T-cell (primary cell): Measurements from ENCODE around the gene KIRREL1. TPM values are rescaled to one million over a fixed set of nuclear protein-coding genes. Genes with fewer than 3 reads are reported as not detected.

Experiments
- ATAC-seq, 4 experiments: fragments of 200-7000 bp in 3 of 4; fragments of 150-1000 bp in 1 of 4; cut with Tn5 transposase; replicated peaks in 1 of 4; 1 replicate in 3 of 4; 2 replicates in 1 of 4; pipeline ENCODE4 v1.10.0; 2021; ENCODE audit warnings: moderate library complexity in 3 of 4, mild to moderate bottlenecking in 2 of 4, moderate number of reproducible peaks in 1 of 4
- CTCF ChIA-PET, 2 donors: fragments of 300-600 bp; sonication (Branson Sonifier 250); formaldehyde crosslinking; loops; one replicate each; lab custom pipeline; 2022; ENCODE audit warnings: antibody characterized with exemption in 2 of 2; lab: Charles Lee
- POLR2A ChIA-PET, 2 donors: fragments of 300-600 bp; sonication (Branson Sonifier 250); formaldehyde crosslinking; loops; one replicate each; lab custom pipeline; 2022; ENCODE audit warnings: antibody characterized with exemption in 2 of 2; lab: Charles Lee
- DNase-seq, 35 experiments: peaks; one replicate each; pipeline versions ENCODE4 v3.0.0 to v3.0.0-alpha.2; 2013 to 2023
- H3K27ac ChIP-seq: one replicate; pipeline ENCODE4 v1.5.1; 2013; ENCODE audit warnings: low read length
- H3K27me3 ChIP-seq, 2 experiments: replicated peaks in 1 of 2; 1 replicate in 1 of 2; 2 replicates in 1 of 2; pipeline versions ENCODE4 v1.6.1 to v1.7.0; 2013; ENCODE audit warnings: low read length in 1 of 2, mixed read lengths in 1 of 2; ENCODE audit not compliant: control insufficient read depth in 2 of 2, insufficient read depth in 2 of 2; ENCODE audit errors: extremely low read depth in 1 of 2
- H3K36me3 ChIP-seq, 2 donors: 1 replicate in 1 of 2; 2 replicates in 1 of 2; pipeline versions ENCODE4 v1.6.1 to v1.7.0; 2013; ENCODE audit warnings: low read length in 1 of 2; ENCODE audit not compliant: control insufficient read depth in 2 of 2, insufficient read depth in 1 of 2; ENCODE audit errors: extremely low read depth in 1 of 2
- H3K4me1 ChIP-seq, 2 experiments: 1 replicate in 1 of 2; 2 replicates in 1 of 2; pipeline versions ENCODE4 v1.6.1 to v1.7.0; 2013; ENCODE audit warnings: low read length in 2 of 2, mixed read lengths in 1 of 2; ENCODE audit not compliant: insufficient read depth in 2 of 2, control insufficient read depth in 1 of 2; ENCODE audit errors: extremely low read depth in 1 of 2
- H3K4me3 ChIP-seq, 2 donors: 1 replicate in 1 of 2; 2 replicates in 1 of 2; pipeline versions ENCODE4 v1.5.1 to v1.7.0; 2013; ENCODE audit warnings: mild to moderate bottlenecking in 2 of 2, low read length in 1 of 2, moderate library complexity in 1 of 2; ENCODE audit not compliant: control insufficient read depth in 1 of 2; ENCODE audit errors: extremely low read depth in 1 of 2
- H3K9me3 ChIP-seq: 2 replicates; pipeline ENCODE4 v1.7.0; 2013
- H3K27ac Mint-ChIP-seq, 2 donors: one replicate each; pipeline ENCODE4 v1.8.0; 2020 to 2021; ENCODE audit warnings: mild to moderate bottlenecking in 2 of 2, mixed read lengths in 2 of 2
- H3K27me3 Mint-ChIP-seq, 2 donors: one replicate each; pipeline ENCODE4 v1.8.0; 2021 to 2022; ENCODE audit warnings: mixed read lengths in 2 of 2
- H3K36me3 Mint-ChIP-seq: one replicate; pipeline ENCODE4 v1.8.0; 2021; ENCODE audit warnings: mixed read lengths
- H3K4me1 Mint-ChIP-seq, 3 donors: one replicate each; pipeline ENCODE4 v1.8.0; 2020 to 2022; ENCODE audit warnings: mixed read lengths in 3 of 3, mild to moderate bottlenecking in 1 of 3
- H3K4me3 Mint-ChIP-seq, 3 donors: one replicate each; pipeline ENCODE4 v1.8.0; 2020 to 2022; ENCODE audit warnings: mild to moderate bottlenecking in 3 of 3, mixed read lengths in 3 of 3, moderate library complexity in 3 of 3
- H3K9me3 Mint-ChIP-seq, 3 donors: one replicate each; pipeline ENCODE4 v1.8.0; 2020 to 2022; ENCODE audit warnings: mixed read lengths in 3 of 3
- WGBS: methylation state at CpG from one replicate; pipeline ENCODE4 v1.1.5; 2013; ENCODE audit warnings: missing lambda C conversion rate; ENCODE audit not compliant: insufficient coverage; 5-methylcytosine and 5-hydroxymethylcytosine counted together
- total RNA-seq, 35 experiments: library from RNA in 6 of 35; stranded (reverse) in 6 of 35; fragments of 120-200 nt in 1 of 35; gene quantifications; one replicate each; pipeline versions ENCODE4 v1.2.1 to v1.2.4 and lab custom pipeline; 2013 to 2026

The KIRREL1 gene
- total RNA-seq, 5 donors from 2014 or later (not counting 1 experiment from before 2014, with no cell fraction given), result 0.16 to 0.20 (median 0.19) TPM; not detected in 2

DNA sequence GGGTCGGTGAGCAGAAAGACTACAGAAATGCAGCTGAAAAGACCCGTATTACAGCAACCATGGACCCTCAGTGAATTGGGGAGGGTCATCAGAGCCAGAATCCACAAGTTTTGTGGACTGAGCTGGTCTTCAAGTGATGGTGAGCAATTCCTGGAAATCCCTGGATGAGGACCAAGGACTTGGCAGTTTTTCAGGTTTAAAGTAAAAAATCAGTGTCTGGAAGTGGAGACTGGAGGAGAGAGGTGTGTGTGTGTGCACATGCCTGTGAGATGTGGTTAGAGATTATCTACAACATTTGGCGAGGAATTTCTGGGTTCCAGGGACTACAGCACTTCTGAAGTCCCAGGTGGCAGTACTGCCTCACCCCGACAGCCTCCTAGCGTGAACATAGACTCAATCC, 56.4 kb downstream of the KIRREL1 start:
- no peaks in the 10 kb centered on the region for H3K36me3 ChIP-seq
- CTCF ChIA-PET, result no interaction called here
- Mint-ChIP-seq H3K36me3 (no peaks in the 10 kb centered on the region), H3K27ac (no peak overlapping the region), H3K4me1 (no peaks in the 10 kb centered on the region), H3K9me3 (no peaks in the 10 kb centered on the region), H3K27me3 (peaks cover 23 to 31% of the 10 kb centered on the region in 2 donors), H3K4me3 (no peak overlapping the region)
- H3K27me3 ChIP-seq, result peaks cover 0 to 8% of the 10 kb centered on the region in 2 experiments
- no peak overlapping the region for H3K4me3 ChIP-seq
- H3K27ac ChIP-seq, result no peak overlapping the region
- H3K9me3 ChIP-seq, result no peaks in the 10 kb centered on the region
- ATAC-seq, result no peak
- H3K4me1 ChIP-seq, result no peaks in the 10 kb centered on the region
- POLR2A ChIA-PET, result no interaction called here
- no peak for DNase-seq
- WGBS, result 61% methylated on average over 2 of the region's 5 CpGs

DNA sequence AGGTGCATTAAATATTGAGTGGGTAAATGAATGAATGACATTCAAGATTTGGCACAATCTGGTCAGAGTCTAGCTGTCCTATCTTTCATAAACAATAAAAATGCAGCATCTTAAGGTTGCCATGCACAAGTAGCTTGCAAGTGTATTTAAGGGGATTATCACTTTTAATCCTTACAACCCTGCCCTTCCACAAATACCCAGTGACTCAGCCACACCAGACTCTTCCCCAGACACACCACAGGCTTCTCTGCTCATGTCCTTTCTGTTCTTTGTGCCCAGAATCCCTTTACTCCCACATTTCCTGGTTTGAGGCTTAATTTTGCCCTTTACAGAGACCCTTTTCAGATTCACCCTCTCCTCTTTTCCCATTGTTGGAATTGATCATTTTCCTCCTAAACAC, 59.8 kb downstream of the KIRREL1 start:
- no peaks in the 10 kb centered on the region for H3K4me1 Mint-ChIP-seq
- H3K27ac Mint-ChIP-seq, result no peak overlapping the region
- no peak overlapping the region for H3K4me3 Mint-ChIP-seq

DNA sequence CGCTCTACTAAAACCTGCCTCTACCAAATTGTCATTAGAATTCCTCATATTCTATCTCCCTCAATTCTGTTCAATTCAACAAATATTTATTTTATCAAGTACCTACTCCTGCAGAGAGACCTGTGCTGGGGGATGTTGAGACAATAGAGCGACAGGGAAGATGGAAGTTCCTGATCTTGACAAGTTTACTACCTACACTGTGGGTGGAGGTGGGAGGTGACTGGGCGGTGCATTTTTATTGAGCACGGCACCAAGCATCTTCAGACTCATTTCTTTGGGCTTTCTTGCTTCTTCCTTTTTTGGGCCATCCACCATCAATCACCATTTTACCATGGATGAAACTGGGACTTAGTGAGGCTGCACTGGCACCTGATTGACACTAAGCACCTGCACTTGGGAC, 61.3 kb downstream of the KIRREL1 start:
- ChIA-PET POLR2A (no interaction called here), CTCF (no interaction called here)
- Mint-ChIP-seq H3K27ac (no peak overlapping the region), H3K9me3 (no peaks in the 10 kb centered on the region), H3K4me1 (no peaks in the 10 kb centered on the region), H3K4me3 (no peak overlapping the region), H3K27me3 (peaks cover 16 to 29% of the 10 kb centered on the region in 2 donors), H3K36me3 (no peaks in the 10 kb centered on the region)
- Histone ChIP-seq H3K4me1 (no peaks in the 10 kb centered on the region), H3K27me3 (peaks cover 0 to 28% of the 10 kb centered on the region in 2 experiments), H3K27ac (no peak overlapping the region), H3K9me3 (no peaks in the 10 kb centered on the region), H3K36me3 (no peaks in the 10 kb centered on the region), H3K4me3 (no peak overlapping the region)
- WGBS, result no CpG with 5 or more reads among the region's 4 CpGs
- ATAC-seq (no peak), DNase-seq (no peak)

More for the DNA sequence above, 59.8 kb downstream of the KIRREL1 start:
- DNase-seq (no peak), ATAC-seq (no peak)
- no peaks in the 10 kb centered on the region for H3K9me3 Mint-ChIP-seq
- peaks cover 0 to 18% of the 10 kb centered on the region in 2 experiments for H3K27me3 ChIP-seq
- H3K36me3 Mint-ChIP-seq, result no peaks in the 10 kb centered on the region
- peaks cover 16 to 29% of the 10 kb centered on the region in 2 donors for H3K27me3 Mint-ChIP-seq
- no peak overlapping the region for H3K27ac ChIP-seq
- no peaks in the 10 kb centered on the region for H3K4me1 ChIP-seq
- no peak overlapping the region for H3K4me3 ChIP-seq
- ChIA-PET CTCF (interaction anchor here in 1 of 2 donors (0.6 kb wide), 1 partner anchor 86 kb away, joined by 4 read pairs; no protein-coding TSS in a partner anchor), POLR2A (no interaction called here)
- no peaks in the 10 kb centered on the region for H3K36me3 ChIP-seq
- no peaks in the 10 kb centered on the region for H3K9me3 ChIP-seq

DNA sequence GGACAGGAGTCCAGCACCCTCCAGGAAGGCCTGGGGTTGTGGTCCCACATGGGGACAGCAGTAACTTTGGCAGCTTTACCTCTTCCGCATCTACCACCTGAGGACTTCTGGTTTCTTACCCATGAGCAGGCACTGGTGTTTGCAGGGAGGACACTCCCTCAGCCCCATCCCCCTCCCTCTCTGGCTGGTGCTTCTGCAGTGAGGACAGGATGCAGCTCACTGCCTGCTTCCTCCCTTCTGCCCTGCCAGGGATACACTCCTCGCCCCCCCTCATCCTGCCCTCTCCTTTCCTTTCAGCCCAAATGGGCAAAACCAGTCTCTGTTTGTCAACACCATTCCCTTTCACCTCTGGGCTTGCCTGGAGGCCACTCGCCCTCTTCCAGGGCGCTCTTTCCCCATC, 62.4 kb downstream of the KIRREL1 start:
- Mint-ChIP-seq H3K27ac (no peak overlapping the region), H3K27me3 (peaks cover 21 to 31% of the 10 kb centered on the region in 2 donors), H3K4me3 (no peak overlapping the region), H3K36me3 (no peaks in the 10 kb centered on the region), H3K9me3 (no peaks in the 10 kb centered on the region), H3K4me1 (no peaks in the 10 kb centered on the region)
- peaks cover 0 to 33% of the 10 kb centered on the region in 2 experiments for H3K27me3 ChIP-seq
- H3K36me3 ChIP-seq, result no peaks in the 10 kb centered on the region
- ATAC-seq (no peak), DNase-seq (no peak)
- WGBS, result 49% methylated on average over 3 of the region's 4 CpGs
- H3K4me3 ChIP-seq, result no peak overlapping the region
- no peaks in the 10 kb centered on the region for H3K4me1 ChIP-seq
- POLR2A ChIA-PET, result no interaction called here
- CTCF ChIA-PET, result no interaction called here
- no peak overlapping the region for H3K27ac ChIP-seq
- H3K9me3 ChIP-seq, result no peaks in the 10 kb centered on the region

DNA sequence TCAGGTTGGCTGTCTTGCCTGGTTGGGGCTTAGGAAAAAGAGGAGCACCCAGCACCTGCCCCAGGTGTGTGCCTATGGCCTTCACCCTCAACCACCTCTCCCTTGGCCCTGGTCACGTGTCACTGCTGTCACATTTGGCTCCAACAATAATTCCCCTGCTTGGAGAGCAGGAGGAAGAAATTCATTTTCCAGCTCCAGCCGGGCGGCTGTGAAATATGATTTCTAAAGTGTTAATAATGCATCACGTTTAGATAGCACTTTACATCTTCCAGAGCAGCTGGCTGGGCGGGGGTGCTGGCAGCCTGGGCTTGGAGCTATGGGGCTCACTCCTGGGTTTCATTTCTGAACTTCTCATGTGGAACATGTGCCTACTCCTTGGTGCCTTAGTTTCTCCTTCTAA, 63.1 kb downstream of the KIRREL1 start:
- Mint-ChIP-seq H3K4me1 (no peaks in the 10 kb centered on the region), H3K36me3 (no peaks in the 10 kb centered on the region), H3K27me3 (peaks cover 18 to 32% of the 10 kb centered on the region in 2 donors), H3K27ac (no peak overlapping the region), H3K9me3 (no peaks in the 10 kb centered on the region), H3K4me3 (no peak overlapping the region)
- CTCF ChIA-PET, result no interaction called here
- POLR2A ChIA-PET, result no interaction called here
- Histone ChIP-seq H3K9me3 (no peaks in the 10 kb centered on the region), H3K4me3 (no peak overlapping the region), H3K27ac (no peak overlapping the region), H3K36me3 (no peaks in the 10 kb centered on the region), H3K27me3 (peaks cover 0 to 35% of the 10 kb centered on the region in 2 experiments), H3K4me1 (no peaks in the 10 kb centered on the region)
- ATAC-seq (no peak), DNase-seq (no peak)
- WGBS, result 71% methylated on average over 1 of the region's 5 CpGs

DNA sequence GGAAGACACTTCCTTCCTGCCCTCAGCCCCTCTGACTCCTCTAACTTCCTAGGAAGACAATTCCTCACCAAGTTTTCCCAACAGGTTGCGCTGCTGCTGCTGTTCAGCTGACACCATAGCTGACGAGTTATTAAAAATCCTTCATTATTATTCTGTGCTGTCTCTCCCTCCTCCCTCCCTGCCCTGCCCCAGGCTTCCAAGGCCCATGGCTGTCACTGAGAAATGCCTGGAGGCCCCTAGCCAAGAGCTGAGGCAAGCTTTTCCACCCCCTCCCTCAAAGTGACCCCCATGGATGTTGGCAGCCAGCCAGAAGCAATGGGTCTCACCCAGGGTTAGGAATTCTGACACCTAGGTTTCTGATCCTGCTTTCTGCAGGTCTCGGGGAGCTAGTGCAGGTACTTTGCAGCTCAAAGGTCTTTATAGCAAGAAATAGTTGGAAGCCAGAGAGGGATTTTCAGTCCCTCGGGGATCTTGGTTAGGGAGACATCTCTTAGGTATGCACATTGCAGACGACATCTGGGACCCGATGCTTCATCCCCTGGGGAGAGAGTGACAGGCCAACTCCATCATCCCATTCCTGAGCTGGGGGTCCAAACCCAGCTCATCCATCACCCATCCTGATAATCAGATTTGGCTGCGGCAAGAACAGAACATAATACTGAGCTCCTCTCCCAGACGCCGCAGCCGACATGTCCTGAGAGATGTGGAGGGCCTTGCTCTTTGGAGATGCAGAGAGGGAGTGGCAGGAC, 65.0 kb downstream of the KIRREL1 start:
- no peaks in the 10 kb centered on the region for H3K4me1 Mint-ChIP-seq
- DNase-seq (no peak), ATAC-seq (no peak)
- H3K27ac Mint-ChIP-seq, result no peak overlapping the region
- ChIA-PET CTCF (no interaction called here), POLR2A (no interaction called here)
- no peaks in the 10 kb centered on the region for H3K36me3 Mint-ChIP-seq
- no peaks in the 10 kb centered on the region for H3K9me3 Mint-ChIP-seq
- peaks cover 0 to 36% of the 10 kb centered on the region in 2 experiments for H3K27me3 ChIP-seq
- WGBS, result 93% methylated on average over 4 of the region's 10 CpGs
- H3K27ac ChIP-seq, result no peak overlapping the region
- no peaks in the 10 kb centered on the region for H3K9me3 ChIP-seq
- H3K4me1 ChIP-seq, result no peaks in the 10 kb centered on the region
- no peak overlapping the region for H3K4me3 Mint-ChIP-seq
- no peak overlapping the region for H3K4me3 ChIP-seq
- peaks cover 8 to 25% of the 10 kb centered on the region in 2 donors for H3K27me3 Mint-ChIP-seq
- H3K36me3 ChIP-seq, result no peaks in the 10 kb centered on the region
